IMR-90 (cell line): ENCODE data around the gene MAGI2. TPM values are rescaled to one million over a fixed set of nuclear protein-coding genes. Genes with fewer than 3 reads are reported as not detected.

ENCODE experiments used
- ATAC-seq: fragments of 200-7000 bp; cut with Tn5 transposase; 2 replicates; pipeline ENCODE4 v1.9.1; 2020; ENCODE audit warnings: low read depth, mild to moderate bottlenecking, moderate library complexity
- BruUV-seq: library from RNA; stranded (reverse); fragments of 400-500 nt; replicated peaks from 2 replicates; lab custom pipeline; 2021; lab: Mats Ljungman, UMichigan
- CTCF ChIA-PET: fragments of 300-600 bp; formaldehyde crosslinking; extraction: SDS; loops from one replicate; lab custom pipeline; 2021; ENCODE audit warnings: antibody characterized with exemption; lab: Yijun Ruan, JAX
- POLR2A ChIA-PET: fragments of 300-600 bp; sonication (Branson Sonifier 250); formaldehyde crosslinking; loops from one replicate; lab custom pipeline; 2022; ENCODE audit warnings: antibody characterized with exemption; ENCODE audit not compliant: unreplicated experiment; lab: Charles Lee
- DNase-seq: peaks from one replicate; pipeline ENCODE4 v3.0.0; 2013
- H2AFZ ChIP-seq: replicated peaks from 2 replicates; pipeline ENCODE3; 2013; ENCODE audit warnings: low read length, mild to moderate bottlenecking; ENCODE audit not compliant: poor library complexity
- H2AK5ac ChIP-seq: 2 replicates; pipeline ENCODE4 v1.6.1; 2013; ENCODE audit warnings: low read depth, low read length, inconsistent platforms
- H2AK9ac ChIP-seq: replicated peaks from 2 replicates; pipeline ENCODE3; 2013; ENCODE audit warnings: mild to moderate bottlenecking, low read depth, low read length, moderate library complexity; ENCODE audit not compliant: poor library complexity
- H2BK120ac ChIP-seq: 2 replicates; pipeline ENCODE4 v1.6.1; 2013; ENCODE audit warnings: low read depth, low read length, inconsistent platforms
- H2BK15ac ChIP-seq: 3 replicates; pipeline ENCODE4 v1.6.1; 2013; ENCODE audit warnings: low read depth, low read length, inconsistent platforms
- H2BK20ac ChIP-seq: 2 replicates; pipeline ENCODE4 v1.6.1; 2013; ENCODE audit warnings: low read depth, mild to moderate bottlenecking, inconsistent platforms, low read length, moderate library complexity
- H2BK5ac ChIP-seq: 2 replicates; pipeline ENCODE4 v1.6.1; 2013; ENCODE audit warnings: mild to moderate bottlenecking, low read depth, low read length, inconsistent platforms; ENCODE audit not compliant: poor library complexity, severe bottlenecking
- H3K14ac ChIP-seq: replicated peaks from 2 replicates; pipeline ENCODE4 v1.6.1; 2013; ENCODE audit warnings: low read depth, low read length, inconsistent platforms
- H3K18ac ChIP-seq: 2 replicates; pipeline ENCODE4 v1.6.1; 2013; ENCODE audit warnings: low read depth, low read length, control low read depth
- H3K23ac ChIP-seq: 2 replicates; pipeline ENCODE4 v1.6.1; 2013; ENCODE audit warnings: low read depth, low read length, inconsistent platforms
- H3K27ac ChIP-seq: 2 replicates; pipeline ENCODE4 v1.5.1; 2013; ENCODE audit warnings: mild to moderate bottlenecking, control low read depth, low read length; ENCODE audit not compliant: insufficient read depth
- H3K27me3 ChIP-seq: 2 replicates; pipeline ENCODE4 v1.6.1; 2013; ENCODE audit warnings: low read length; ENCODE audit not compliant: control insufficient read depth, insufficient read depth
- H3K36me3 ChIP-seq: 2 replicates; pipeline ENCODE4 v1.6.1; 2013; ENCODE audit warnings: low read length, mixed read lengths; ENCODE audit not compliant: control insufficient read depth, insufficient read depth
- H3K4ac ChIP-seq: 2 replicates; pipeline ENCODE4 v1.6.1; 2013; ENCODE audit warnings: low read depth, low read length, inconsistent platforms
- H3K4me1 ChIP-seq: 2 replicates; pipeline ENCODE4 v1.6.1; 2013; ENCODE audit warnings: low read length, mixed read lengths; ENCODE audit not compliant: control insufficient read depth, insufficient read depth
- H3K4me2 ChIP-seq: 2 replicates; pipeline ENCODE4 v1.6.1; 2013; ENCODE audit warnings: low read depth, mild to moderate bottlenecking, control low read depth, low read length, moderate library complexity
- H3K4me3 ChIP-seq: 2 replicates; pipeline ENCODE4 v1.5.1; 2013; ENCODE audit warnings: low read depth, mild to moderate bottlenecking, control low read depth, low read length, moderate library complexity; ENCODE audit not compliant: insufficient read depth
- H3K56ac ChIP-seq: 2 replicates; pipeline ENCODE4 v1.6.1; 2013; ENCODE audit warnings: low read length, inconsistent platforms; ENCODE audit not compliant: insufficient read depth; ENCODE audit errors: extremely low read depth
- H3K79me1 ChIP-seq, 2 experiments: 2 replicates each; pipeline ENCODE4 v1.6.1; 2013; ENCODE audit warnings: low read length in 2 of 2, inconsistent platforms in 1 of 2, low read depth in 1 of 2
- H3K9ac ChIP-seq: 2 replicates; pipeline ENCODE4 v1.6.1; 2013; ENCODE audit warnings: low read depth, low read length, control low read depth
- H3K9me1 ChIP-seq: 2 replicates; pipeline ENCODE4 v1.6.1; 2013; ENCODE audit warnings: low read length, inconsistent platforms; ENCODE audit not compliant: insufficient read depth
- H3K9me3 ChIP-seq: 2 replicates; pipeline ENCODE4 v1.6.1; 2013; ENCODE audit warnings: low read length; ENCODE audit not compliant: control insufficient read depth, insufficient read depth
- H4K20me1 ChIP-seq: 2 replicates; pipeline ENCODE4 v1.6.1; 2013; ENCODE audit warnings: low read length, inconsistent platforms; ENCODE audit not compliant: insufficient read depth
- H4K5ac ChIP-seq: 2 replicates; pipeline ENCODE4 v1.6.1; 2013; ENCODE audit warnings: mild to moderate bottlenecking, low read depth, low read length, control low read depth
- H4K8ac ChIP-seq, 2 experiments: 2 replicates each; pipeline ENCODE4 v1.6.1; 2013; ENCODE audit warnings: low read depth in 2 of 2, low read length in 2 of 2, control low read depth in 1 of 2, inconsistent platforms in 1 of 2
- H4K91ac ChIP-seq: 2 replicates; pipeline ENCODE4 v1.6.1; 2013; ENCODE audit warnings: low read depth, low read length, inconsistent platforms; ENCODE audit not compliant: insufficient read depth
- CEBPB ChIP-seq: IDR thresholded peaks from 2 replicates; pipeline ENCODE4 v1.6.1; 2012; ENCODE audit warnings: low read depth, low read length, improper control_type of control experiment
- ELK1 ChIP-seq: fragments of 150-350 bp; IDR thresholded peaks from 2 replicates; pipeline ENCODE4 v1.6.1; 2016; ENCODE audit warnings: low read depth, mild to moderate bottlenecking, low read length, moderate library complexity, borderline replicate concordance
- MAFK ChIP-seq: IDR thresholded peaks from 2 replicates; pipeline ENCODE4 v1.6.1; 2012; ENCODE audit warnings: low read depth, low read length, improper control_type of control experiment
- MXI1 ChIP-seq: IDR thresholded peaks from 2 replicates; pipeline ENCODE4 v1.6.1; 2012; ENCODE audit warnings: low read depth, mild to moderate bottlenecking, low read length, moderate library complexity, borderline replicate concordance
- NFE2L2 ChIP-seq: fragments of 150-350 bp; IDR thresholded peaks from 2 replicates; pipeline ENCODE4 v1.6.1; 2016; ENCODE audit warnings: low read depth, mild to moderate bottlenecking, low read length
- RAD21 ChIP-seq: IDR thresholded peaks from 2 replicates; pipeline ENCODE4 v1.6.1; 2012; ENCODE audit warnings: low read length, improper control_type of control experiment
- RCOR1 ChIP-seq: IDR thresholded peaks from 2 replicates; pipeline ENCODE4 v1.6.1; 2012; ENCODE audit warnings: mild to moderate bottlenecking, low read length, improper control_type of control experiment; ENCODE audit not compliant: insufficient replicate concordance
- RFX5 ChIP-seq: IDR thresholded peaks from 2 replicates; pipeline ENCODE4 v1.8.0; 2012; ENCODE audit warnings: low read depth, mild to moderate bottlenecking, low read length, moderate library complexity
- SMC3 ChIP-seq: fragments of 150-350 bp; IDR thresholded peaks from 2 replicates; pipeline ENCODE4 v1.6.1; 2016; ENCODE audit warnings: low read depth, mild to moderate bottlenecking, antibody characterized with exemption, low read length, moderate library complexity
- USF2 ChIP-seq: fragments of 150-350 bp; IDR thresholded peaks from 2 replicates; pipeline ENCODE4 v1.6.1; 2017; ENCODE audit warnings: mild to moderate bottlenecking, antibody characterized with exemption, low read length, low read depth
- WGBS, 2 experiments: methylation state at CpG; one replicate each; pipeline versions ENCODE4 v1.1.5 to v1.1.7; 2013; ENCODE audit warnings: missing lambda C conversion rate in 2 of 2; ENCODE audit not compliant: insufficient read length in 1 of 2; ENCODE audit errors: extremely low coverage in 2 of 2; 5-methylcytosine and 5-hydroxymethylcytosine counted together
- dilution Hi-C: fragments of 300-500 bp; cut with HindIII; formaldehyde crosslinking; loops from one replicate; pipeline ENCODE4 v1.14.3; 2018; ENCODE audit warnings: low sequenced_read_pairs; ENCODE audit not compliant: unreplicated experiment
- in situ Hi-C: fragments of 300-500 bp; cut with MboI; formaldehyde crosslinking; loops from 3 replicates; pipeline ENCODE4 v1.14.3; 2019; ENCODE audit warnings: low sequenced_read_pairs, inconsistent platforms, mixed read lengths
- intact Hi-C: fragments of 100-400 bp; cut with micrococcal nuclease; formaldehyde crosslinking; loops from 2 replicates; pipeline ENCODE4 v1.10.0; 2022
- polyA plus RNA-seq, 3 experiments: library from polyadenylated mRNA; depleted of rRNA; stranded (reverse); fragments of >200 nt; gene quantifications; 2 replicates each; pipeline ENCODE4 v1.2.3, GENCODE V29; 2012; ENCODE audit warnings: low replicate concordance in 1 of 3
- total RNA-seq: library from RNA; depleted of rRNA; stranded (reverse); fragments of >200 nt; gene quantifications from 2 replicates; pipeline ENCODE4 v1.2.3, GENCODE V29; 2012

Gene MAGI2
- total and polyA plus RNA-seq, 2 of the 4 experiments (the other 2 are of a cell fraction): 2.5 to 17.9 TPM

DNA sequence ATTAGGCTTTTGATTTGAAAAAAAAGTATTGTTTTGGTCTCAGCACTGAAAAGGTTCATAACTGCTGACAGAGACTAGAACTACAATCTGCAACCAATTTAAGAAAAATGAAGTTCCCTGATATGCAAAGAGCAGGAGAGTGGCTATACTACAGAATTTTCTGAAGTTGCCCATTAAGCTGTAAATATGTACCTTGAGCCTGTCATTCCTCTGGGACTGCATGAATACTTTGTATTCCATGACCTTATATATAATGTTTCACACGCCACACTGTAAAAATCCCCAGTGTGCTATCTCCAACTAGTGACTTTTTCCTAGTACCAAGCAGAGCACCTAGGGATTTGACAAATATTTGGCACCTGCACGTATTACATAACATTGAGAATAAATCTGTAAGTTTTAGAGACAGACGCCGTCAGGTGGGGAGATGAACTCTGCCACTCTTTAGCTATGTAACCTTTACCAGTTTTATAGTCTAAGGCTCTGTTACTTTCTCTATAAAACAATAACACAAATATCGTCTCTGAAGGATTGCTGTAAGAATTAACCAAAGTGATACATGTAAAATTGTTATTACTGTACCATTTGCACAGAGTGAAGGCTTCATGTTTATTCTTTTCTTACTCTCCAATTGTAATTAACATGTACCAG, 235.4 kb downstream of the MAGI2 start:
- H3K9me1 ChIP-seq: peaks cover 3% of the 10 kb centered on the region; the same call in 1 of the 2 replicates
- no peaks in the 10 kb centered on the region for H4K20me1 ChIP-seq
- BruUV-seq: no TSS peak
- dilution Hi-C loops (no loop called here), intact Hi-C loops (no loop called here), in situ Hi-C loops (no loop called here)
- no peak overlapping the region for H3K14ac ChIP-seq
- H2AK9ac ChIP-seq: no peak overlapping the region
- H3K56ac ChIP-seq: no peak overlapping the region
- no CpG with 5 or more reads among the region's 5 CpGs for WGBS, 2 experiments
- ChIA-PET CTCF (no interaction called here), POLR2A (no interaction called here)
- H3K36me3 ChIP-seq: no peaks in the 10 kb centered on the region
- peak overlapping the region; percentile 10; the same call in 1 of the 2 replicates for H3K4ac ChIP-seq
- H3K4me3 ChIP-seq: no peak overlapping the region
- H3K27ac ChIP-seq: no peak overlapping the region
- peak overlapping the region; percentile 34 for H2BK5ac ChIP-seq
- no peaks in the 10 kb centered on the region for H3K9me3 ChIP-seq
- no peak overlapping the region; the same call in 1 of the 2 replicates for H2BK20ac ChIP-seq
- no peak overlapping the region; the same call in 1 of the 2 replicates for H3K4me2 ChIP-seq
- no peaks in the 10 kb centered on the region for H3K27me3 ChIP-seq
- H2BK120ac ChIP-seq: no peak overlapping the region
- H2AK5ac ChIP-seq: no peak overlapping the region; the same call in 1 of the 2 replicates
- H3K9ac ChIP-seq: no peak overlapping the region
- H3K23ac ChIP-seq: no peak overlapping the region
- ATAC-seq (no peak), DNase-seq (no peak)
- H2BK15ac ChIP-seq: no peak overlapping the region
- H2AFZ ChIP-seq: no peak overlapping the region
- no peak overlapping the region for H4K8ac ChIP-seq
- no peak overlapping the region for H4K91ac ChIP-seq
- H3K4me1 ChIP-seq: no peaks in the 10 kb centered on the region; the same call in 1 of the 2 replicates
- TF ChIP-seq ELK1 (no peak), RAD21 (no peak), RFX5 (no peak), RCOR1 (no peak), CEBPB (no peak), MXI1 (no peak), USF2 (no peak), SMC3 (no peak), NFE2L2 (no peak), MAFK (no peak)
- peaks cover 3 to 15% of the 10 kb centered on the region in 2 experiments; a peak in 3 of 4 replicates for H3K79me1 ChIP-seq
- peak overlapping the region; percentile 23; the same call in 1 of the 2 replicates for H4K5ac ChIP-seq
- H3K18ac ChIP-seq: no peak overlapping the region; the same call in 1 of the 2 replicates
